ENCODE results near the gene KDM4C.

GRCh38 chr9:6758498-6759184 lies 868 bp downstream of the KDM4C start:
- TF ChIP-seq CTCF (IDR thresholded peaks at IDR 0.05) (no peak), POLR2A (IDR thresholded peaks at IDR 0.05) (no peak)
